GM19467 (cell line): ENCODE results near the gene INPP5A.

ENCODE experiments used
- ATAC-seq: cut with Tn5 transposase; IDR thresholded peaks from one replicate; pipeline ENCODE4 v1.9.1; 2021; ENCODE audit warnings: mild to moderate bottlenecking, moderate library complexity; ENCODE audit not compliant: unreplicated experiment

Gene INPP5A

GRCh38 chr10:132653721-132654120, 116.1 kb downstream of the INPP5A start:
- no peak for ATAC-seq

GRCh38 chr10:132654121-132654571, 116.6 kb downstream of the INPP5A start:
- ATAC-seq, result no peak

GRCh38 chr10:132654708-132655661, 117.4 kb downstream of the INPP5A start:
- ATAC-seq, result no peak

GRCh38 chr10:132655735-132656134, 118.1 kb downstream of the INPP5A start:
- ATAC-seq, result no peak

- ATAC-seq, result no peak
Observed at GRCh38 chr10:132656283-132657126, 118.9 kb downstream of the INPP5A start.

GRCh38 chr10:132657127-132657706, 119.6 kb downstream of the INPP5A start:
- no peak for ATAC-seq

- ATAC-seq, result no peak
Observed at GRCh38 chr10:132657748-132658147, 120.2 kb downstream of the INPP5A start.

- ATAC-seq, result no peak
Observed at GRCh38 chr10:132658546-132659205, 121.1 kb downstream of the INPP5A start.

- no peak for ATAC-seq
Observed at GRCh38 chr10:132659206-132660091, 121.9 kb downstream of the INPP5A start.

- no peak for ATAC-seq
Observed at GRCh38 chr10:132660385-132660784, 122.8 kb downstream of the INPP5A start.

- ATAC-seq, result no peak
Observed at GRCh38 chr10:132662186-132662920, 124.8 kb downstream of the INPP5A start.

- no peak for ATAC-seq
Observed at GRCh38 chr10:132663666-132664365, 126.2 kb downstream of the INPP5A start.

GRCh38 chr10:132664407-132664806, 126.8 kb downstream of the INPP5A start:
- no peak for ATAC-seq

- no peak for ATAC-seq
Observed at GRCh38 chr10:132664883-132665282, 127.3 kb downstream of the INPP5A start.

- no peak for ATAC-seq
Observed at GRCh38 chr10:132665946-132666704, 128.5 kb downstream of the INPP5A start.

- no peak for ATAC-seq
Observed at GRCh38 chr10:132666705-132667341, 129.2 kb downstream of the INPP5A start.

- no peak for ATAC-seq
Observed at GRCh38 chr10:132667342-132668047, 129.9 kb downstream of the INPP5A start.
